HCT116 (cell line): Measurements from ENCODE around the gene AUTS2. TPM values are rescaled to one million over a fixed set of nuclear protein-coding genes. Genes with fewer than 3 reads are reported as not detected.

ENCODE experiments used
- ATAC-seq: fragments of 200-7000 bp; cut with Tn5 transposase; 2 replicates; pipeline ENCODE4 v1.9.1; 2020; ENCODE audit warnings: mild to moderate bottlenecking, moderate library complexity
- BruUV-seq: library from RNA; stranded (reverse); fragments of 400-500 nt; replicated peaks from 2 replicates; lab custom pipeline; 2021; lab: Mats Ljungman, UMichigan
- CTCF ChIA-PET: fragments of 300-600 bp; sonication (Branson Sonifier 250); formaldehyde crosslinking; loops from one replicate; lab custom pipeline; 2021; ENCODE audit warnings: antibody characterized with exemption; lab: Charles Lee
- POLR2A ChIA-PET: fragments of 300-600, 350-600 bp; sonication (Branson Sonifier 250); formaldehyde crosslinking; loops from one replicate; lab custom pipeline; 2021; ENCODE audit warnings: antibody characterized with exemption; lab: Charles Lee
- RAD21 ChIA-PET, 2 experiments: fragments of 300-600 bp; sonication (Branson Sonifier 250); formaldehyde crosslinking; loops; one replicate each; lab custom pipeline; 2023; ENCODE audit warnings: low total read pairs in 2 of 2; ENCODE audit not compliant: uncharacterized antibody in 2 of 2, unreplicated experiment in 2 of 2, low non-redundant PET in 1 of 2; lab: Charles Lee
- DNase-seq: peaks from one replicate; pipeline ENCODE4 v3.0.0-alpha.2; 2010; ENCODE audit warnings: low read depth, low spot score
- H2AFZ ChIP-seq: fragments of 200-600 bp; shearing (Covaris generic), sonication (generic); 2 replicates; pipeline ENCODE4 v1.6.1; 2017; ENCODE audit warnings: low read depth, mixed run types, mixed read lengths, antibody characterized with exemption, low read length; ENCODE audit not compliant: poor library complexity, severe bottlenecking
- H3K27ac ChIP-seq: 2 replicates; pipeline ENCODE4 v1.5.1; 2012; ENCODE audit warnings: low read depth, low read length
- H3K27me3 ChIP-seq: fragments of 200-600 bp; sonication (generic); 2 replicates; pipeline ENCODE4 v1.6.1; 2016; ENCODE audit warnings: mixed run types, low read length, mixed read lengths; ENCODE audit not compliant: insufficient read depth
- H3K36me3 ChIP-seq, 2 experiments: fragments of 200-500 bp in 1 of 2; fragments of 200-600 bp in 1 of 2; sonication (Bioruptor generic) in 1 of 2; sonication (generic) in 1 of 2; 2 replicates each; pipeline versions ENCODE4 v1.5.1 to v1.6.1; 2014 to 2016; ENCODE audit warnings: low read length in 2 of 2, inconsistent platforms in 1 of 2, mixed read lengths in 1 of 2, mixed run types in 1 of 2; ENCODE audit not compliant: insufficient read depth in 2 of 2, control insufficient read depth in 1 of 2
- H3K4me1 ChIP-seq, 2 experiments: fragments of 200-600 bp in 1 of 2; sonication (generic) in 1 of 2; 2 replicates each; pipeline versions ENCODE4 v1.5.1 to v1.6.1; 2012 to 2017; ENCODE audit warnings: low read length in 2 of 2, inconsistent platforms in 1 of 2, mild to moderate bottlenecking in 1 of 2, mixed read lengths in 1 of 2, mixed run types in 1 of 2, moderate library complexity in 1 of 2; ENCODE audit not compliant: insufficient read depth in 2 of 2, control insufficient read depth in 1 of 2
- H3K4me2 ChIP-seq: fragments of 200-600 bp; sonication (generic); 2 replicates; pipeline ENCODE4 v1.6.1; 2017; ENCODE audit warnings: mixed run types, low read length, mixed read lengths
- H3K4me3 ChIP-seq, 2 experiments: fragments of 200-600 bp in 1 of 2; sonication (generic) in 1 of 2; replicated peaks in 1 of 2; 2 replicates each; pipeline ENCODE4 v1.5.1; 2011 to 2016; ENCODE audit warnings: low read length in 2 of 2, control low read depth in 1 of 2, low read depth in 1 of 2, mild to moderate bottlenecking in 1 of 2, mixed read lengths in 1 of 2, mixed run types in 1 of 2
- H3K79me2 ChIP-seq: fragments of 200-600 bp; sonication (generic); 2 replicates; pipeline ENCODE4 v1.6.1; 2017; ENCODE audit warnings: mild to moderate bottlenecking, mixed run types, low read length, moderate library complexity, mixed read lengths; ENCODE audit not compliant: insufficient read depth
- H3K9ac ChIP-seq: fragments of 200-600 bp; sonication (generic); 2 replicates; pipeline ENCODE4 v1.6.1; 2016; ENCODE audit warnings: low read length, mixed read lengths
- H3K9me2 ChIP-seq: fragments of 200-600 bp; sonication (generic), shearing (Covaris generic); 2 replicates; pipeline ENCODE4 v1.6.1; 2017; ENCODE audit warnings: mixed run types, mild to moderate bottlenecking, moderate library complexity; ENCODE audit not compliant: insufficient read depth
- H3K9me3 ChIP-seq, 2 experiments: fragments of 200-500 bp in 1 of 2; fragments of 200-600 bp in 1 of 2; sonication (Bioruptor generic) in 1 of 2; sonication (generic) in 1 of 2; 2 replicates each; pipeline ENCODE4 v1.6.1; 2014 to 2017; ENCODE audit warnings: low read length in 2 of 2, mixed read lengths in 2 of 2, inconsistent platforms in 1 of 2, low read depth in 1 of 2, mild to moderate bottlenecking in 1 of 2, mixed run types in 1 of 2, moderate library complexity in 1 of 2; ENCODE audit not compliant: control insufficient read depth in 1 of 2, insufficient read depth in 1 of 2
- H4K20me1 ChIP-seq: fragments of 200-600 bp; sonication (generic), shearing (Covaris generic); 2 replicates; pipeline ENCODE4 v1.6.1; 2017; ENCODE audit warnings: mixed run types, mild to moderate bottlenecking, moderate library complexity; ENCODE audit not compliant: insufficient read depth
- CBX3 ChIP-seq: IDR thresholded peaks from 2 replicates; pipeline ENCODE4 v1.6.1; 2012; ENCODE audit warnings: low read depth
- CEBPB ChIP-seq: IDR thresholded peaks from 2 replicates; pipeline ENCODE4 v1.6.1; 2012; ENCODE audit warnings: low read depth
- EGR1 ChIP-seq: IDR thresholded peaks from 2 replicates; pipeline ENCODE4 v1.6.1; 2012; ENCODE audit warnings: low read depth
- EZH2phosphoT487 ChIP-seq: fragments of 200-600 bp; IDR thresholded peaks from 2 replicates; pipeline ENCODE4 v1.6.1; 2018; ENCODE audit warnings: antibody characterized with exemption, borderline replicate concordance
- FOSL1 ChIP-seq: IDR thresholded peaks from 2 replicates; pipeline ENCODE4 v1.6.1; 2012; ENCODE audit warnings: low read depth
- JUND ChIP-seq: IDR thresholded peaks from 2 replicates; pipeline ENCODE4 v1.6.1; 2012
- POLR2A ChIP-seq: IDR thresholded peaks from 2 replicates; pipeline ENCODE4 v1.7.0; 2011; ENCODE audit warnings: borderline replicate concordance; ENCODE audit not compliant: insufficient read depth, insufficient read length; ENCODE audit errors: extremely low read depth
- POLR2AphosphoS5 ChIP-seq: IDR thresholded peaks from 2 replicates; pipeline ENCODE4 v1.6.1; 2011; ENCODE audit warnings: mild to moderate bottlenecking, low read depth, low read length, moderate library complexity
- RAD21 ChIP-seq: IDR thresholded peaks from 2 replicates; pipeline ENCODE4 v1.6.1; 2012; ENCODE audit warnings: low read depth, mild to moderate bottlenecking
- SIN3A ChIP-seq: IDR thresholded peaks from 2 replicates; pipeline ENCODE4 v1.6.1; 2012; ENCODE audit warnings: low read depth
- SP1 ChIP-seq: IDR thresholded peaks from 2 replicates; pipeline ENCODE4 v1.6.1; 2012; ENCODE audit warnings: low read depth
- SRF ChIP-seq: IDR thresholded peaks from 2 replicates; pipeline ENCODE4 v1.6.1; 2012; ENCODE audit warnings: low read depth
- TCF7L2 ChIP-seq: IDR thresholded peaks from 2 replicates; pipeline ENCODE4 v1.7.0; 2011; ENCODE audit warnings: borderline replicate concordance, inconsistent platforms; ENCODE audit not compliant: insufficient read depth, insufficient read length; ENCODE audit errors: extremely low read depth
- YY1 ChIP-seq: IDR thresholded peaks from 2 replicates; pipeline ENCODE4 v1.6.1; 2011; ENCODE audit warnings: low read length, low read depth, moderate library complexity, mild to moderate bottlenecking; ENCODE audit not compliant: insufficient replicate concordance; ENCODE audit errors: extremely low read depth
- ZFX ChIP-seq: fragments of 450-650 bp; IDR thresholded peaks from 2 replicates; pipeline ENCODE4 v1.6.1; 2017
- ZNF274 ChIP-seq: fragments of 200-500 bp; sonication (Bioruptor generic); IDR thresholded peaks from 2 replicates; pipeline ENCODE4 v1.6.1; 2014; ENCODE audit warnings: mild to moderate bottlenecking, low read depth, low read length, inconsistent platforms
- intact Hi-C: fragments of 100-400 bp; cut with micrococcal nuclease; formaldehyde crosslinking; loops from 2 replicates; pipeline ENCODE4 v1.10.0; 2022
- total RNA-seq: library from RNA; stranded (reverse); gene quantifications from one replicate; pipeline ENCODE4 v1.2.1, GENCODE V29; 2021; ENCODE audit not compliant: unreplicated experiment
- TF ChIP-seq, protein P1 (sequence below): IDR thresholded peaks from 2 replicates; pipeline ENCODE4 v1.6.1; 2012
- TF ChIP-seq, protein P2 (sequence below): IDR thresholded peaks from 2 replicates; pipeline ENCODE4 v1.6.1; 2012; ENCODE audit warnings: low read depth
- TF ChIP-seq, protein P3 (sequence below), 3 experiments: fragments of 200-600 bp in 1 of 3; sonication (generic) in 1 of 3; IDR thresholded peaks in 2 of 3; conservative IDR thresholded peaks in 1 of 3; 2 replicates each; pipeline ENCODE4 v1.5.1; 2012 to 2017; ENCODE audit warnings: low read depth in 2 of 3, low read length in 2 of 3, antibody characterized with exemption in 1 of 3, borderline replicate concordance in 1 of 3, control low read depth in 1 of 3, mild to moderate bottlenecking in 1 of 3, mixed read lengths in 1 of 3, mixed run types in 1 of 3, moderate library complexity in 1 of 3; ENCODE audit not compliant: insufficient read depth in 1 of 3
- TF ChIP-seq, protein P4 (sequence below): IDR thresholded peaks from 2 replicates; pipeline ENCODE4 v1.6.1; 2011; ENCODE audit warnings: mild to moderate bottlenecking, low read length, moderate library complexity; ENCODE audit not compliant: insufficient replicate concordance; ENCODE audit errors: extremely low read depth

The AUTS2 gene
- total RNA-seq, 1 experiment from 2014 or later = 0.93 TPM

DNA sequence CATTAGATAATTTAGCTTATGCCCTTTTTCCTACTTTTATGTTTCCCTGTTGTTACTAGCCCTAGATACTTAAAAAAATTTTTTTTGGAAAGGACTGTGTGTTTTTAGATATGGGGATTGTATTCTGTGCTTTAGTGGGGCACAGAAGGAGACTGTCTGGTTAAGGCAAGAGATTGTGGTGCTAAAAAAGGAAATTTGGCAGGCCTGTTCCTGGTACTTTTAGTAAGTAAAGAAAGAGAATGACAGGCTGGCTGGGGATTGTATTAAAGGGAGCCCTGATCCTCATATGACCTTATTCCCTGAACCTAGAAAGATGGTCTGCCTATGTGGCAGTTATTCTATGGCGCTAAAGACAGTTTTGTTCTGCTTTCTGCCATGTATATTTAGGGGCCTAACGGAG, 74.8 kb downstream of the AUTS2 start:
- Histone ChIP-seq H2AFZ (no peak overlapping the region), H3K36me3 (no peaks in the 10 kb centered on the region), H3K9me2 (no peaks in the 10 kb centered on the region), H3K4me3 (no peak overlapping the region), H3K9ac (no peak overlapping the region), H3K4me1 (no peaks in the 10 kb centered on the region), H3K79me2 (no peaks in the 10 kb centered on the region), H3K4me2 (no peak overlapping the region), H4K20me1 (no peaks in the 10 kb centered on the region), H3K27me3 (no peaks in the 10 kb centered on the region), H3K9me3 (peaks cover 9 to 36% of the 10 kb centered on the region in 2 experiments; a peak in 2 of 4 replicates), H3K27ac (no peak overlapping the region)
- ATAC-seq (no peak), DNase-seq (no peak)
- intact Hi-C loops = no loop called here
- TF ChIP-seq ZFX = no peak
- TF ChIP-seq SP1 = no peak
- TF ChIP-seq, protein P1, sequence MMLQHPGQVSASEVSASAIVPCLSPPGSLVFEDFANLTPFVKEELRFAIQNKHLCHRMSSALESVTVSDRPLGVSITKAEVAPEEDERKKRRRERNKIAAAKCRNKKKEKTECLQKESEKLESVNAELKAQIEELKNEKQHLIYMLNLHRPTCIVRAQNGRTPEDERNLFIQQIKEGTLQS = no peak
- no peak for TF ChIP-seq POLR2AphosphoS5
- no peak for TF ChIP-seq CEBPB
- TF ChIP-seq, protein P2, sequence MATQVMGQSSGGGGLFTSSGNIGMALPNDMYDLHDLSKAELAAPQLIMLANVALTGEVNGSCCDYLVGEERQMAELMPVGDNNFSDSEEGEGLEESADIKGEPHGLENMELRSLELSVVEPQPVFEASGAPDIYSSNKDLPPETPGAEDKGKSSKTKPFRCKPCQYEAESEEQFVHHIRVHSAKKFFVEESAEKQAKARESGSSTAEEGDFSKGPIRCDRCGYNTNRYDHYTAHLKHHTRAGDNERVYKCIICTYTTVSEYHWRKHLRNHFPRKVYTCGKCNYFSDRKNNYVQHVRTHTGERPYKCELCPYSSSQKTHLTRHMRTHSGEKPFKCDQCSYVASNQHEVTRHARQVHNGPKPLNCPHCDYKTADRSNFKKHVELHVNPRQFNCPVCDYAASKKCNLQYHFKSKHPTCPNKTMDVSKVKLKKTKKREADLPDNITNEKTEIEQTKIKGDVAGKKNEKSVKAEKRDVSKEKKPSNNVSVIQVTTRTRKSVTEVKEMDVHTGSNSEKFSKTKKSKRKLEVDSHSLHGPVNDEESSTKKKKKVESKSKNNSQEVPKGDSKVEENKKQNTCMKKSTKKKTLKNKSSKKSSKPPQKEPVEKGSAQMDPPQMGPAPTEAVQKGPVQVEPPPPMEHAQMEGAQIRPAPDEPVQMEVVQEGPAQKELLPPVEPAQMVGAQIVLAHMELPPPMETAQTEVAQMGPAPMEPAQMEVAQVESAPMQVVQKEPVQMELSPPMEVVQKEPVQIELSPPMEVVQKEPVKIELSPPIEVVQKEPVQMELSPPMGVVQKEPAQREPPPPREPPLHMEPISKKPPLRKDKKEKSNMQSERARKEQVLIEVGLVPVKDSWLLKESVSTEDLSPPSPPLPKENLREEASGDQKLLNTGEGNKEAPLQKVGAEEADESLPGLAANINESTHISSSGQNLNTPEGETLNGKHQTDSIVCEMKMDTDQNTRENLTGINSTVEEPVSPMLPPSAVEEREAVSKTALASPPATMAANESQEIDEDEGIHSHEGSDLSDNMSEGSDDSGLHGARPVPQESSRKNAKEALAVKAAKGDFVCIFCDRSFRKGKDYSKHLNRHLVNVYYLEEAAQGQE = no peak
- TF ChIP-seq CBX3 = no peak
- no peak for TF ChIP-seq TCF7L2
- TF ChIP-seq JUND = no peak
- TF ChIP-seq, protein P3, sequence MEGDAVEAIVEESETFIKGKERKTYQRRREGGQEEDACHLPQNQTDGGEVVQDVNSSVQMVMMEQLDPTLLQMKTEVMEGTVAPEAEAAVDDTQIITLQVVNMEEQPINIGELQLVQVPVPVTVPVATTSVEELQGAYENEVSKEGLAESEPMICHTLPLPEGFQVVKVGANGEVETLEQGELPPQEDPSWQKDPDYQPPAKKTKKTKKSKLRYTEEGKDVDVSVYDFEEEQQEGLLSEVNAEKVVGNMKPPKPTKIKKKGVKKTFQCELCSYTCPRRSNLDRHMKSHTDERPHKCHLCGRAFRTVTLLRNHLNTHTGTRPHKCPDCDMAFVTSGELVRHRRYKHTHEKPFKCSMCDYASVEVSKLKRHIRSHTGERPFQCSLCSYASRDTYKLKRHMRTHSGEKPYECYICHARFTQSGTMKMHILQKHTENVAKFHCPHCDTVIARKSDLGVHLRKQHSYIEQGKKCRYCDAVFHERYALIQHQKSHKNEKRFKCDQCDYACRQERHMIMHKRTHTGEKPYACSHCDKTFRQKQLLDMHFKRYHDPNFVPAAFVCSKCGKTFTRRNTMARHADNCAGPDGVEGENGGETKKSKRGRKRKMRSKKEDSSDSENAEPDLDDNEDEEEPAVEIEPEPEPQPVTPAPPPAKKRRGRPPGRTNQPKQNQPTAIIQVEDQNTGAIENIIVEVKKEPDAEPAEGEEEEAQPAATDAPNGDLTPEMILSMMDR (IDR thresholded peaks at IDR 0.05 in 2 of 3, conservative IDR thresholded peaks at IDR 0.05 in 1 of 3; ENCODE audit: borderline replicate concordance in 1 of 3, insufficient read depth in 1 of 3, low read depth in 2 of 3, low read length in 2 of 3) = no peak
- TF ChIP-seq YY1 = no peak
- no peak for TF ChIP-seq EGR1
- no peak for TF ChIP-seq FOSL1
- no peak for TF ChIP-seq EZH2phosphoT487
- TF ChIP-seq, protein P4, sequence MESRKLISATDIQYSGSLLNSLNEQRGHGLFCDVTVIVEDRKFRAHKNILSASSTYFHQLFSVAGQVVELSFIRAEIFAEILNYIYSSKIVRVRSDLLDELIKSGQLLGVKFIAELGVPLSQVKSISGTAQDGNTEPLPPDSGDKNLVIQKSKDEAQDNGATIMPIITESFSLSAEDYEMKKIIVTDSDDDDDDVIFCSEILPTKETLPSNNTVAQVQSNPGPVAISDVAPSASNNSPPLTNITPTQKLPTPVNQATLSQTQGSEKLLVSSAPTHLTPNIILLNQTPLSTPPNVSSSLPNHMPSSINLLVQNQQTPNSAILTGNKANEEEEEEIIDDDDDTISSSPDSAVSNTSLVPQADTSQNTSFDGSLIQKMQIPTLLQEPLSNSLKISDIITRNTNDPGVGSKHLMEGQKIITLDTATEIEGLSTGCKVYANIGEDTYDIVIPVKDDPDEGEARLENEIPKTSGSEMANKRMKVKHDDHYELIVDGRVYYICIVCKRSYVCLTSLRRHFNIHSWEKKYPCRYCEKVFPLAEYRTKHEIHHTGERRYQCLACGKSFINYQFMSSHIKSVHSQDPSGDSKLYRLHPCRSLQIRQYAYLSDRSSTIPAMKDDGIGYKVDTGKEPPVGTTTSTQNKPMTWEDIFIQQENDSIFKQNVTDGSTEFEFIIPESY = no peak
- TF ChIP-seq ZNF274 = no peak
- TF ChIP-seq SRF = no peak
- no peak for TF ChIP-seq POLR2A
- no peak for TF ChIP-seq RAD21
- TF ChIP-seq SIN3A = no peak
- CTCF ChIA-PET = no interaction called here
- BruUV-seq = no TSS peak
- RAD21 ChIA-PET = no interaction called here
- POLR2A ChIA-PET = no interaction called here
